H1 (cell line): Measurements from ENCODE around the gene TK2. TPM values are rescaled to one million over a fixed set of nuclear protein-coding genes. Genes with fewer than 3 reads are reported as not detected.

ENCODE experiments used
- BACH1 ChIP-seq: IDR thresholded peaks from 2 replicates; pipeline ENCODE4 v1.6.1; 2012; ENCODE audit warnings: low read length, improper control_type of control experiment
- CEBPB ChIP-seq: IDR thresholded peaks from 2 replicates; pipeline ENCODE4 v1.6.1; 2012; ENCODE audit warnings: low read depth, low read length
- CHD7 ChIP-seq: fragments of 300-600 bp; sonication (generic); IDR thresholded peaks from 2 replicates; pipeline ENCODE4 v1.7.1; 2012; ENCODE audit warnings: low read length, moderate library complexity, mild to moderate bottlenecking, inconsistent platforms; ENCODE audit not compliant: insufficient replicate concordance
- NANOG ChIP-seq: IDR thresholded peaks from 2 replicates; pipeline ENCODE4 v1.6.1; 2011; ENCODE audit warnings: low read length, low read depth, mild to moderate bottlenecking, inconsistent platforms; ENCODE audit not compliant: insufficient read depth, poor library complexity, severe bottlenecking
- SIN3A ChIP-seq, 2 experiments: IDR thresholded peaks in 1 of 2; conservative IDR thresholded peaks in 1 of 2; 2 replicates each; pipeline ENCODE4 v1.6.1; 2011 to 2012; ENCODE audit warnings: low read length in 2 of 2, improper control_type of control experiment in 1 of 2, low read depth in 1 of 2, mild to moderate bottlenecking in 1 of 2
- polyA plus RNA-seq, 7 experiments: library from polyadenylated mRNA; depleted of rRNA in 3 of 7; stranded (reverse) in 5 of 7; unstranded in 2 of 7; fragments of >200 nt in 5 of 7; fragments of 200-250 nt in 2 of 7; gene quantifications; 1 replicate in 5 of 7; 2 replicates in 1 of 7; 4 replicates in 1 of 7; pipeline versions ENCODE4 v1.2.1 to v1.2.3, GENCODE V29; 2011 to 2013; ENCODE audit warnings: missing spikeins in 2 of 7, mixed read lengths in 2 of 7
- total RNA-seq: library from RNA; stranded (reverse); fragmentation: NEBNext Ultra II Directional; extraction: Animal tissue kit (Norgen Biotek cat#: 25700); gene quantifications from 2 replicates; pipeline ENCODE4 v1.2.1, GENCODE V29; 2021

The TK2 gene
- total and polyA plus RNA-seq, 2 of the 8 experiments (the other 6 are each of a cell fraction or from before 2014, with no cell fraction given), result 2.7 to 3.6 TPM

- TF ChIP-seq CHD7, result no peak
- TF ChIP-seq BACH1, result no peak
- TF ChIP-seq CEBPB, result no peak
- no peak for TF ChIP-seq SIN3A (conservative IDR thresholded peaks at IDR 0.05 in 1 of 2, IDR thresholded peaks at IDR 0.05 in 1 of 2; ENCODE audit: low read depth in 1 of 2, low read length in 2 of 2)
- TF ChIP-seq NANOG, result no peak
- TF ChIP-seq, all 59 proteins: peak for 0
These were observed 40.4 kb upstream of the TK2 start (continued) for GRCh38 chr16:66590322-66590721.
